Loucy (cell line): ENCODE data around the gene ZNF791.

ENCODE experiments used
- H2AFZ ChIP-seq: fragments of 200-600 bp; sonication (generic); 2 replicates; pipeline ENCODE4 v1.6.0; 2016; ENCODE audit warnings: antibody characterized with exemption, mild to moderate bottlenecking, low read length, moderate library complexity
- H3F3A ChIP-seq: fragments of 200-600 bp; 2 replicates; pipeline ENCODE4 v1.6.0; 2016; ENCODE audit warnings: antibody characterized with exemption, low read depth, mild to moderate bottlenecking
- H3K27me3 ChIP-seq: fragments of 200-600 bp; sonication (generic); 2 replicates; pipeline ENCODE4 v1.6.1; 2014; ENCODE audit warnings: low read length, mild to moderate bottlenecking; ENCODE audit not compliant: insufficient read depth, poor library complexity, severe bottlenecking
- H3K36me3 ChIP-seq: fragments of 200-600 bp; sonication (generic); 2 replicates; pipeline ENCODE4 v1.6.1; 2016; ENCODE audit warnings: low read length; ENCODE audit not compliant: insufficient read depth
- H3K4me1 ChIP-seq: fragments of 200-600 bp; sonication (generic); 2 replicates; pipeline ENCODE4 v1.5.1; 2014; ENCODE audit warnings: low read length, mild to moderate bottlenecking; ENCODE audit not compliant: insufficient read depth, poor library complexity, severe bottlenecking
- H3K4me2 ChIP-seq: fragments of 200-600 bp; sonication (generic); 2 replicates; pipeline ENCODE4 v1.6.0; 2014; ENCODE audit warnings: antibody characterized with exemption, low read length, low read depth, mild to moderate bottlenecking; ENCODE audit not compliant: poor library complexity, severe bottlenecking
- H3K4me3 ChIP-seq: fragments of 200-600 bp; sonication (generic); 2 replicates; pipeline ENCODE4 v1.5.1; 2014; ENCODE audit warnings: low read length, mild to moderate bottlenecking, mixed read lengths; ENCODE audit not compliant: poor library complexity, severe bottlenecking
- H3K79me2 ChIP-seq: fragments of 200-600 bp; sonication (generic); 2 replicates; pipeline ENCODE4 v1.6.1; 2014; ENCODE audit warnings: low read length; ENCODE audit not compliant: insufficient read depth
- H3K9ac ChIP-seq: fragments of 200-600 bp; sonication (generic); 2 replicates; pipeline ENCODE4 v1.6.0; 2014; ENCODE audit warnings: mild to moderate bottlenecking, low read depth, low read length, moderate library complexity; ENCODE audit not compliant: poor library complexity, severe bottlenecking
- H3K9me2 ChIP-seq: fragments of 200-600 bp; sonication (generic); replicated peaks from 2 replicates; pipeline ENCODE4 v1.6.1; 2016; ENCODE audit warnings: low read depth, low read length, mixed read lengths
- H3K9me3 ChIP-seq: fragments of 200-600 bp; sonication (generic); 2 replicates; pipeline ENCODE4 v1.6.1; 2014; ENCODE audit warnings: mild to moderate bottlenecking, antibody characterized with exemption, low read length, low read depth; ENCODE audit not compliant: insufficient read depth
- H4K20me1 ChIP-seq: fragments of 200-600 bp; sonication (generic); 2 replicates; pipeline ENCODE4 v1.6.0; 2014; ENCODE audit warnings: antibody characterized with exemption, low read length, mild to moderate bottlenecking; ENCODE audit not compliant: insufficient read depth, poor library complexity, severe bottlenecking
- CTCF ChIP-seq: fragments of 200-600 bp; sonication (generic); conservative IDR thresholded peaks from 2 replicates; pipeline ENCODE4 v1.5.1; 2014; ENCODE audit warnings: mild to moderate bottlenecking, antibody characterized with exemption, low read length
- EZH2phosphoT487 ChIP-seq: fragments of 200-600 bp; IDR thresholded peaks from 2 replicates; pipeline ENCODE4 v1.6.1; 2018; ENCODE audit warnings: antibody characterized with exemption, mild to moderate bottlenecking, moderate library complexity, borderline replicate concordance

The ZNF791 gene

GRCh38 chr19:12649941-12650340 lies 39.2 kb downstream of the ZNF791 start:
- Histone ChIP-seq H3K79me2 (no peaks in the 10 kb centered on the region), H3K9me3 (no peaks in the 10 kb centered on the region), H3K9ac (no peak overlapping the region), H3K4me1 (no peaks in the 10 kb centered on the region), H3K27me3 (no peaks in the 10 kb centered on the region), H3K9me2 (no peaks in the 10 kb centered on the region), H3F3A (no peaks in the 10 kb centered on the region), H3K36me3 (no peaks in the 10 kb centered on the region), H3K4me3 (no peak overlapping the region), H3K4me2 (no peak overlapping the region), H4K20me1 (no peaks in the 10 kb centered on the region), H2AFZ (no peak overlapping the region)
- no peak for TF ChIP-seq EZH2phosphoT487
- TF ChIP-seq CTCF, result no peak

GRCh38 chr19:12652219-12652618 lies 41.5 kb downstream of the ZNF791 start:
- Histone ChIP-seq H3K4me2 (no peak overlapping the region), H4K20me1 (no peaks in the 10 kb centered on the region), H3K9ac (no peak overlapping the region)

GRCh38 chr19:12655546-12655945 lies 44.8 kb downstream of the ZNF791 start:
- no peaks in the 10 kb centered on the region for H3K9me3 ChIP-seq
- no peaks in the 10 kb centered on the region for H3K27me3 ChIP-seq
- no peak overlapping the region for H3K9ac ChIP-seq
- no peaks in the 10 kb centered on the region; the same call in 1 of the 2 replicates for H3K36me3 ChIP-seq
- no peak overlapping the region for H2AFZ ChIP-seq
- H3K9me2 ChIP-seq, result no peaks in the 10 kb centered on the region
- TF ChIP-seq CTCF (no peak), EZH2phosphoT487 (no peak)
- H3K4me1 ChIP-seq, result no peaks in the 10 kb centered on the region
- H3K79me2 ChIP-seq, result no peaks in the 10 kb centered on the region
- H3K4me2 ChIP-seq, result no peak overlapping the region
- H3K4me3 ChIP-seq, result no peak overlapping the region
- H4K20me1 ChIP-seq, result no peaks in the 10 kb centered on the region
- no peaks in the 10 kb centered on the region for H3F3A ChIP-seq

More at GRCh38 chr19:12652219-12652618, 41.5 kb downstream of the ZNF791 start:
- no peak overlapping the region for H3K4me3 ChIP-seq
- no peaks in the 10 kb centered on the region for H3K9me2 ChIP-seq
- H3K36me3 ChIP-seq, result no peaks in the 10 kb centered on the region; the same call in 1 of the 2 replicates
- no peaks in the 10 kb centered on the region for H3K79me2 ChIP-seq
- no peak overlapping the region for H2AFZ ChIP-seq
- H3K9me3 ChIP-seq, result no peaks in the 10 kb centered on the region
- no peaks in the 10 kb centered on the region for H3K27me3 ChIP-seq
- H3K4me1 ChIP-seq, result no peaks in the 10 kb centered on the region
- no peaks in the 10 kb centered on the region for H3F3A ChIP-seq
- TF ChIP-seq CTCF, result no peak
- no peak for TF ChIP-seq EZH2phosphoT487
